GM19395 (cell line): ENCODE results near the gene ASB2.

Experiments used
- ATAC-seq: cut with Tn5 transposase; IDR thresholded peaks from one replicate; pipeline ENCODE4 v1.9.1; 2021; ENCODE audit warnings: mild to moderate bottlenecking, moderate library complexity; ENCODE audit not compliant: unreplicated experiment

ASB2 gene

GRCh38 chr14:93981316-93982229 lies 5.2 kb upstream of the ASB2 start:
- ATAC-seq, result no peak

- no peak for ATAC-seq
These were observed 4.3 kb upstream of the ASB2 start for GRCh38 chr14:93980456-93981201.

- no peak for ATAC-seq
These were observed 2.4 kb upstream of the ASB2 start for GRCh38 chr14:93978735-93979134.

GRCh38 chr14:93977790-93978581 lies 1.6 kb upstream of the ASB2 start:
- ATAC-seq, result peak; percentile 62

- no peak for ATAC-seq
These were observed 801 bp upstream of the ASB2 start for GRCh38 chr14:93977171-93977570.

- ATAC-seq, result peak; percentile 60
These were observed 436 bp downstream of the ASB2 start for GRCh38 chr14:93975791-93976476.

- ATAC-seq, result no peak
These were observed 1.5 kb downstream of the ASB2 start for GRCh38 chr14:93974833-93975232.

GRCh38 chr14:93974299-93974698 lies 2.1 kb downstream of the ASB2 start:
- no peak for ATAC-seq

GRCh38 chr14:93973607-93974006 lies 2.8 kb downstream of the ASB2 start:
- ATAC-seq, result no peak

- no peak for ATAC-seq
These were observed 3.7 kb downstream of the ASB2 start for GRCh38 chr14:93972618-93973205.

- ATAC-seq, result no peak
These were observed 4.7 kb downstream of the ASB2 start for GRCh38 chr14:93971635-93972027.

GRCh38 chr14:93970965-93971634 lies 5.3 kb downstream of the ASB2 start:
- peak; percentile 40 for ATAC-seq

GRCh38 chr14:93970585-93970964 lies 5.8 kb downstream of the ASB2 start:
- peak; percentile 31 for ATAC-seq

- peak; percentile 20 for ATAC-seq
These were observed 7.1 kb downstream of the ASB2 start for GRCh38 chr14:93969082-93969828.

GRCh38 chr14:93967637-93968250 lies 8.6 kb downstream of the ASB2 start:
- ATAC-seq, result peak; percentile 44

- no peak for ATAC-seq
These were observed 10.4 kb downstream of the ASB2 start for GRCh38 chr14:93965946-93966474.

- no peak for ATAC-seq
These were observed 11.0 kb downstream of the ASB2 start for GRCh38 chr14:93965287-93965821.

GRCh38 chr14:93964820-93965286 lies 11.5 kb downstream of the ASB2 start:
- no peak for ATAC-seq
